GM19455 (cell line): Measurements from ENCODE around the gene ZNRF4.
"Not testable (repeated sequence)": the region's sequence is repeated elsewhere in the genome, so short reads cannot be mapped to it uniquely, and the experiment has no call there.

Experiments used
- ATAC-seq: cut with Tn5 transposase; IDR thresholded peaks from one replicate; pipeline ENCODE4 v1.9.1; 2021; ENCODE audit not compliant: unreplicated experiment

Gene ZNRF4

GRCh38 chr19:5472286-5472685, 17.1 kb downstream of the ZNRF4 start:
- ATAC-seq = no peak

GRCh38 chr19:5473646-5474045, 18.4 kb downstream of the ZNRF4 start:
- ATAC-seq = no peak

DNA sequence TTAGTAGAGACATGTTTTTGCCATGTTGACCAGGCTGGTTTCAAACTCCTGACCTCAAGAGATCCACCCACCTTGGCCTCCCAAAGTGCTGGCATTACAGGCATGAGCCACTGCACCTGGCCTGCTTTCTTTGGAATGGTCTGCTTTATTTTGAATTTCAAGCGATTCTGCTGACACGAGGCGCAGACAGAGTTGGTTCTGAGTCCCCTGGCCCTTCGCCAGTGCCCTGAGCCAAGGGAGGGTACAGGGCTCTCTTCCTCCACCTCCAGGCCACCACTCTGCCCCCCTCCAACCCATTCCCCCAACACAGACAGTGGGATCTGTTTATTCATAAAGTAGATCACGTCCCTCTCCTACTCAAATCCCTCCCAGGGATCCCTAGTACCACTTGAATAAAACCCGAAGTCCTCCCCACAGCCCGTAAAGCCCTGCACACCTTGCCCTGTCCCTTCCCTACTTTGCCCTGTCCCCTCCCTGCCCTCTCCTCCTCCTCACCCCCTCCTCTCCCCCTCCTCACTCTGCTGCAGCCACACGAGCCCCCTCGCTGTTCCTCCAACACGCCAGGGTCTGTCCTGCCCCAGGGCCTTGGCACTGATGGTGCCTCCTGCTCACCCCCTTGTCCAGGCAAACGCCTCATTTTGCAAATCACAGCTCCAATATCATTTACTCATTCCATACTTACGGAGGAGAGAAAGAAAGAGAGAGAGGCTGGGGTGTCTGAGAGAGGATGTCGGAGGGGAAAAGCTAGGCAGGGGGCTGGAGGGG, 22.4 kb downstream of the ZNRF4 start:
- ATAC-seq = no peak

DNA sequence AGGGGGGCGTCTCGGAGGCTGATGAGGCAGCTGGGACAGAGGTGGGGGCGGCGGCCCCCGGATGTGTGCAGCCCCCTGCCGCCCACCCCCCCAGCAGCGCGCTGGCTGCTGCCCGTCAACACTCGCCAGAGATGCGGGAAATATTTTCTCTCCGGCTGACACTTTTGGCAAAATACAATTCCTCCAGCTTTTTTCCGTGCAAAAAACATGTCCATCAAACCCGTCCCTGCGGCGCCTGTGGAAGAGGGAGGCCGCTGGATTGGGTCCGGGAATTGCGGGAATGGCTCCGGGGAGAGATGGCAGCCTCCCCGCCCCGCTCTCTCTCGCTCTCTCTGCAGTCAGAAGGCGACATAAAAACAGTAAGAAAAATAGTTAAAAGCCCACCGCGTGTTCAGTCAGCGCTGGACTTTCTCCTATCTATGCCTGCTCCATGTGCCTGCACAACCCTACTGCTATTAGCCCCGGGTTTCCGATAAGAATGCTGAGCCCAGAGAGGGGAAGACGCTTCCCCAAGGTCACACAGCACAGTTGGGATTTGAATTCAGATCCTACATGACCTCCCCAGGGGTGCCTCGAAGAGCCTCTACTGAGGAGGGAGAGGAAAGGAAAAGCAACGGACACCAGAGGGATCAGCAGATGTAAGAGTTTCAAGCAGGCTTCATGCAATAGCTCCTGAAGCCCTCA, 23.2 kb downstream of the ZNRF4 start:
- ATAC-seq = no peak

DNA sequence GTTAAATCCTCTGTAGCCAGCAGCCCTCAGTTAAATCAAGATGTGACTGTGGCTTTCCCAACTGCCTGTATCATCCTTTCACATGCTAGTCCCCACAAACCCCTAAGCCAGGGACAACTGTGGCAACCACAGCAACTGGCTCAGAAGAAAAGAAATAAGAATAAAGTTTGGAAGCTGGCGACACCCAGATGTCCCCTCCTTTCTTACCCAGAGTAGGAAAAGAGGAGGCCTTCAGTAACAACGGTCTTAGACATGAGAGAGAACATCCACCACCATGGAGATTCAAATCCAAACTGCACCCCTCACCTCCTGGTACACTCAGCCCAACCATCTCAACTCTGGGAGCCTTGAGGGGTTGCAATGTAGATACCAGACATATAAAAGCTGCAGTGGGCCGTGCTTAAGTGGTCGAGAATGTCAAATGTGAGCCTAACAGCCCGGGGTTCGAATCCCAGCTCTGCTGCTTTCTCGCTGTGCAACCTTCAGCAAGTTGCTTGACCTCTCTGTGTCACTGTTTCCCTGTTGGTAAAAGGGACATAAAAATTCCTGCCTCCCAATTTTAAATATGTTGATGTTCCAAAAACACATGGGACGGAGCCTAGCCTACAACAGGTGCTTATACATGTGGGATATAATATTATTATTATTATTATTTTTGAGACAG, 23.8 kb downstream of the ZNRF4 start:
- no peak for ATAC-seq

- no peak for ATAC-seq
Measured at GRCh38 chr19:5479958-5480357, 24.7 kb downstream of the ZNRF4 start.

DNA sequence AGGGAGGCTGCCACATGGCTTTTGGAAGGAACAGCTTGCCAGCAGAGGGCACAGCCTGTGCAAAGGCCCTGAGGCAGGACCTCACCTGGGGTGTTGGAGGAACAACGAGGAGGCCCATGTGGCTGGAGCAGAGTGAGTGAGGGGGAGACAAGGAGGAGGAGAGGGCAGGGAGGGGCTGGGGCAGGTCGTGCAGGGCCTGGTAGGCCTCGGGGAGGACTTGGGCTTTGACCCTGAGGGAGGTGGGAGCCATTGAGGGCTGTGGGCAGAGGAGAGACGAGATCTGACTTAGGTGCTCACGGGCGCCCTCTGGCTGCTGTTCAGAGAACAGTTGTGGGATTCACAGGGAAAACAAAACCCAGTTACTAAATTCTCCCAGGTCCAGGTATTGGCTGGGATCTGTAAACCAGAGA, 25.2 kb downstream of the ZNRF4 start:
- ATAC-seq = no peak

DNA sequence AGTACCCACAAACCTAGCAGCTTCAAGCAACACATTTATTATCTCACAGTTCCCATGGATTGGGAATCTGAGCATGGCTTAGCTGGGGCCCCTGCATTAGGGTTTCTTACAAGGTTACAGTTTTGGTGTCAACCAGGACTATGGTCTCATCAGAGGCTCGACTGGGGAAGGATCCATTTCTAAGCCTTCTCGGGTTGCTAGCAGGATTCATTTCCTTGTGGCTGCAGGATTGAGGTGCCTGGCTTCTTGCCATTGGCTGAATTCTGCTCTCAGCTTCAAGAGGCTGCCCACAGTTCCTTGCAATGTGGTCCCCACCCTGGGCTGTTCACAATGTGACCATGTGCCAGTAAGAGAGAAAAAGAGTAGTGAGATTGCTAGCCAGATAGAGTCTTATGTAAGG, 26.7 kb downstream of the ZNRF4 start:
- no peak for ATAC-seq

GRCh38 chr19:5484398-5485285, 29.4 kb downstream of the ZNRF4 start:
- ATAC-seq = no peak

DNA sequence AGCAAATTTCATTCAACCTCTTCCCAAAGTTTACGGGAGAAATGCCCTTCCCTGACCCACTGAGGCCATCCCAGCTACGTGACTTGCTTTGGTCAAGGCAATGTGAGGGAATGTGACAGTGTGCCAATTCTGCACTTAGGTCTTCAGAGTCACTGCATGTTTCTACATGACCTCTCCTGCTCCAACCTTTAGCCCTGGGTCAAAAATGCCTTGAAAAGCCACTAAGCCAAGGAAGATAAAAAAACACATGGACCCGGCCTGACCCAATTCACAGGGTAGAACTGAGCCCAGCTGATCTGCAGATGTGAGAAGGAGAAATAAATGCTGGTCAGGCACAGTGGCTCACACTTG, 30.0 kb downstream of the ZNRF4 start:
- no peak for ATAC-seq

GRCh38 chr19:5485658-5486057, 30.4 kb downstream of the ZNRF4 start:
- not testable (repeated sequence) for ATAC-seq

DNA sequence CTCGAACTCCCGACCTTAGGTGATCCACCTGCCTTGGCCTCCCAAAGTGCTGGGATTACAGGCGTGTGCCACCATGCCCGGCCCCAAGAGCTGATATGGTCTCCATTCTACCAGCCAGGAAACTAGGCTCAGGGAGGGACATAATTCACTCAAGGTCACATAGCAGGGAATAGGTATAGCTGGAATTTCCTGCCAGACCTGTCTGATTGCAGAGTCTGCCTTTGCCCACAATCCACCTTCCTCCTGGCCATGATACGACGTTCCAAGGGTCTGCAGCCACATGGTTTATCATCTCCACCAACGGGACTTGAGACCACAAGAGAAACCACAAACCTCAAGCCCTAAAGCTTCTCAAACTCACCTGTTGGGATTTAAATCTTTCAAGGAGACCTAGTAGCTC, 32.0 kb downstream of the ZNRF4 start:
- ATAC-seq = no peak

DNA sequence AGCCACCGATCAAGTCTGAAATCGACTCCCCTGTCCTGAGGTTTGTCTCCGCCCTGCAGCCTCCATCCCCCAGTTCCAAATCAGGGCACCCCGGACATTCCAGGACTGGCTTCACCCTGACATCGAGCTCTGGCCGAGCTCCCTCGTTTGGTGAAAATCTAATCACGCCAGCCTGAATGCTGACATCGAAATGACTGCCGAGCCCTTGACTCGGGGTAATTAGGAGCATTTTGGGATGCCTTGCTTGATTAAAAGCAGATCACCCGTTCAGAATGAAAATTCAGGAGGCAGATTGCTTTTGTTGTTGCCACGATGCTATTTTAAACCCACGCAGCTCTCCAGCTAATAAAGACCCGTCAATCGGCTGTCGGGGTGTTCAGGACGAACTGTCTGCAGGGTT, 34.3 kb downstream of the ZNRF4 start:
- ATAC-seq = no peak

- no peak for ATAC-seq
Measured at GRCh38 chr19:5491565-5491964, 36.3 kb downstream of the ZNRF4 start.

DNA sequence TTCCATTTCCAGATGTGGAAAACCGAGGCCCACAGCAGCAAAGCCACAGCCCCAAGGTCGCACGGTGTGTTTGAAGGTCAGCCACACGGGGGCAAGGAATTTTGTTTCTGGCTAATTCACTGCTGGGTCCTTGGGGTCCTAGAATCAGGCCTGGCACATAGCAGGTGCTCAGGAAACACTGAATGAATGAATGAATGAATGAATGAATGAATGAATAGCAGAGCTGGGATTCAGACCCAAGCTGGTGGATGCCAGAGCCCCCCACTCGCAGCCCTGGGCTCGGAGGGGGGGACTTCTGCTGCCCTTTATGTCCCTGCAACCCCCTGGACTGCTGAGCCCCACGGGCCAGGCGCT, 37.0 kb downstream of the ZNRF4 start:
- no peak for ATAC-seq

DNA sequence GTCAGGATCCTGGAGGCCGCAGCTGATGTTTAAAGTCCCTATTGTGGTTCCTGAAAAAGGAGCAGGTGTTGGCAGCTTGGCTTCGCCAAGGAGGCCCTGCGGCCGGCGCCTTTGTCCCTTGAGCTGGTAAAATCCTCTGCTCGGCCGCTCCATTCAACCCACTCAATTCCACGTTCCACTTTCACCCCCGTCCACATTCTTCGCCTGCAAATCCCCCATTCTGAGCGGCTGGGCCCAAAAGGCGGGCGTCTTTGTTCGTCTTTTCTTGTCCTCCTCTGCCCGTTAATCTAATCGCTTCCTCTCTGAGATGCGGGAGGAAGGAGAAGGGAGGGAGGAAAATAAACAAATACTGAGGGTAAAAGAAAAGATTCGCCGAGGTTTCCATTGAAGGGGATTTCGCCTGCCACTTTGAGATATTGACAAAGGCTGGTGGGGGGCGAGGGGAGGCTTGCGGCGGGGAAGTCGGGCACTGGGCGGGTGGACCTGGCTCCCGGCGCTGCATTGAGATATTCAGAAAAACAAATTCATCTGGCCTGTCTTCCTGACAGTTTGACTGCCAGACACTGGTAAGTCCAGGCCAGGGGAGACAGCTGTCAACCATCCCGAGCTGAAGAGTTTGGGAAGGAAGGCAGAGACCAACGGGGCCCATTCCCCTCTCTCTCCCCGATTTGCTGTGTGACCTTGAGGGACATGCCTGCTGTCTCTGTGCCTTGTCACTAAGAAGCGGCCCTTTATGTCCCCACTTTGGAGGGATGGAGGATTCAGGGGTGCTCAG, 37.6 kb downstream of the ZNRF4 start:
- ATAC-seq = no peak

DNA sequence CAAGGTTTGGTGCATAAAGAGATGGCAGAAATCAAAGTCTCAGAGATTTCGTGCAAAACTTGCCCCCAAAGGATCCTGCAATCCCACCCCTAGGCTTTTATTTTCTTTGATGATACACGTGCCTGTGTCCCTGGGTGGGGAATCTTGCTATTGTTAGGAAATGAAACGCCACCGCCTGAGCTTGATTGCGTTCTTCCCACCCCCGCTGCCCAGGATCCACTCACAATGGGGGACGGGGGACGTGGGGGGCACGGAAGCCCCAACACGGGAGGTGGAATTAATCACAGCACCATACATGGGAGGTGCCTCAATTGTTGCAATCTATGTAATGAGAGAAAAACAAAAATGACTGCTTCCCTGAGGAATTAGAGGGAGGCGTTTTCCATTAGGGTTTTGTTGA, 39.6 kb downstream of the ZNRF4 start:
- no peak for ATAC-seq

DNA sequence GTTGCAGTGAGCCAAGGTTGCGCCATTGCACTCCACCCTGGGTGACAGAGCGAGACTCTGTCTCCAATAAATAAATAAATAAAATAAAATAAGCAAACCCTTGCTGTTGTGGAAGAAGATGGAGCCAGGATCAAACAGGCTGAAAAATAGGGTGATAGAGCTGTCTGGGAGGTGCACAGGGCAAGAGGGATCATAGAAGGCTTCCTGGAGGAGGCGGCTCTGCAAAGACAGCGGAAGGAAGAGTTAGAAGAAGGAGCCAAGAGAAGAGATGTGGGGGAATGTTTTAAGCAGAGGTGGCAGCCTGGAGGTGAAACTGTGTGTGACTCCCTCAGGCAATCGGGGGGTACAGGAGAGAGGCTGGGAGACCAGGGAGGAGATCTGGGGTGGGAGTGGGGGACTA, 40.6 kb downstream of the ZNRF4 start:
- ATAC-seq = no peak

DNA sequence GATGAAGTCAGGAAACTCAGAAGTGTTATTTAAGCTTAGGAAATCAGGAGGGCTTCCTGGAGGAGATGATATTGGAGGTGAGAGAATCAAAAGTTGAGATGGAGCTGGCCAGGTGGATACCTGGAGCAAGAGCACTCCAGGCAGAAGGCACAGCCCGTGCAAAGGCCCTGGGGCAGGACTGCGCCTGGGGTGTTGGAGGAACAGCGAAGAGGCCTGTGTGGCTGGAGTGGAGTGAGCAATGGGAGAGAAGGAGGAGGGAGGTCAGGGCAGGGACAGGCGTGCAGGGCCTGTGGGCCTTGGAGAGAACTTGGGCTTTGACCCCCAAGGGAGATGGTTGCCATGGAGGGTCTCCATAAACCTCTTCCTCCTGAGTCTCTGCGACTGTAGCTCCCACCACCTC, 42.1 kb downstream of the ZNRF4 start:
- ATAC-seq = no peak

DNA sequence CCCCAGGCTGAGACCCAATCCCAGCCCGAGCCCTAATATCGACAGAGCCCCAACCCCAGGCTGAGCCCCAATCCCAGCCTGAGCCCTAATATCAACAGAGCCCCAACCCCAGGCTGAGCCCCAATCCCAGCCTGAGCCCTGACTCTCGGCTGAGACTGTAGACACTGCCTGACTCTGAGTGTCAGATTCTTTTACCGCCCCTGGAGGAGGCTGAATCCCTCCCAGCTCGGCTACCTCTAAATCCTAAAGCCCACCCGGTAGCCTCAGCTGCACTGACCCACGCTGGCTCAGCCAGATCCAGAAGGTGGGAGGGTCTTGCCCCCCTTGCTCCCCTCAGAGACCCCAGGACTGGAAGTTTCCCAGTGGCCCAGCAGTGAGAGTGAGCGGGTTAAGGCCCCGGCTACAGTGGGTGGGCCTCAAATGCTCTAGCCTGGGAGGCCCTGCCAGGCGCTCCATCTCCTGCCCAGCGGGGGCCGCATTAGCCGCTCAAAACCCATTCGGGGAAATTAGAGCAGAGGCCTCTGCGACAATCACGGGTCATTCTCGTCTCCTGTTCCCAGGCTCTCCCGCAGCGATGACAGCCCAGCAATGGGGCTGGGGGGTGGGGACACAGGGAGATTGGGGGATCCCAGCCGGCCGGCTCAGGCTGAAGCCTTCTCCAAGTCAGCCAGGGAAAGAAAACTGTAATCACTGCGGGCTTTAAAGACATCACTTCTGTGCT, 43.8 kb downstream of the ZNRF4 start:
- ATAC-seq = no peak
